KBM-7 (cell line): Measurements from ENCODE around the gene CLDN9.

ENCODE experiments used
- DNase-seq: peaks from one replicate; pipeline ENCODE4 v3.0.0-alpha.2; 2015
- in situ Hi-C: fragments of 300-500 bp; cut with MboI; formaldehyde crosslinking; loops from 2 replicates; pipeline ENCODE4 v1.14.3; 2020; ENCODE audit warnings: low sequenced_read_pairs, low pct_unique_long_range_greater_than_20kb, mixed read lengths

The CLDN9 gene

DNA sequence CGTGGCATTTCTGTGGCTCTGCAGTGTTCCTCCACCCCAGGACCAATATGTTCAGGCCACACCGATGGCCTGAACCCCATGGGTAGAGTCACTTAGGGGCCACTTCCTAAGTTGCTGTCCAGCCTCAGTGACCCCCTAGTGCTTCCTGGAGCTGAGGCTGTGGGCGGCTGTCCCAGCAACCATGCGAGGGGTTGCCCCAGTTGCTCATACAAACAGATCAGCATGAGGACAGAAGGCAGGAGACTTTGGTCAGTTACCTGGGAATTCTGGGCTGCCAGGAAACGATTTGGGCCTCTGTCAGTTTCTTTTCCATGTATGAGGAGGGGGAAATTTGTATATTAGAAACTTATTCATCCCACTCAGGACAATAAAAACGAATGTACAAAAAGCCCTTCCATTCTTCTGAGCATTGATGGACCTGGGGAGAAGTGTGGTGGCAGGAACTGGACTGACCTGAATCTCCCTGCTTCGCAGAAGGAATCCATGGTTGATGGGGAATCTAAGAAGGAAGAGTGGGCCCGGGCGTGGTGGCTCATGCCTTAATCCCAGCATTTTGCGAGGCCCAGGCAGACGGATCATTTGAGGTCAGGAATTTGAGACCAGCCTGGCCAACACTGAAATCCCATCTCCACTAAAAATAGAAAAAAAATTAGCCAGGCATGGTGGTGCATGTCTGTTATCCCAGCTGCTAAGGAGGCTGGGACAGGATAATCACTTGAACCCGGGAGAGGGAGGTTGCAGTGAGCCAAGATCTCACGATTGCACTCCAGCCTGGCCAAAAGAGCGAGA lies 47.8 kb downstream of the CLDN9 start:
- in situ Hi-C loops, result no loop called here
- DNase-seq, result no peak

DNA sequence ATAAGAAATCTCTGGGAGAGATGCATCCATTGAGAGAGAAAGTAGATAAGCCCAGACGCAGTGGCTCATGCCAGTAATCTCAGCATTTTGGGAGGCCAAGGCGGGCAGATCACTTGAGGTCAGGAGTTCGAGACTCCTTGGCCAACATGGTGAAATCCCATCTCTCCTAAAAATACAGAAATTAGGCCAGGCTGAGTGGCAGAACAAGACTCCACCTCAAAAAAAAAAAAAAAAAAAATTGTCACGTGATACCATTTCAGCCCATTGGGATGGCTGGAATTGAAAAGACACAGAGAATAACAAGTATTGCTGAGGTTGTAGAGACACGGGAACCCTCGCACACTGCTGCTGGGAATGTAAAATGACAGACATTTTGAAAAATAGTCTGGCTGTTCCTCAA lies 49.8 kb downstream of the CLDN9 start:
- in situ Hi-C loops, result no loop called here
- DNase-seq, result no peak

DNA sequence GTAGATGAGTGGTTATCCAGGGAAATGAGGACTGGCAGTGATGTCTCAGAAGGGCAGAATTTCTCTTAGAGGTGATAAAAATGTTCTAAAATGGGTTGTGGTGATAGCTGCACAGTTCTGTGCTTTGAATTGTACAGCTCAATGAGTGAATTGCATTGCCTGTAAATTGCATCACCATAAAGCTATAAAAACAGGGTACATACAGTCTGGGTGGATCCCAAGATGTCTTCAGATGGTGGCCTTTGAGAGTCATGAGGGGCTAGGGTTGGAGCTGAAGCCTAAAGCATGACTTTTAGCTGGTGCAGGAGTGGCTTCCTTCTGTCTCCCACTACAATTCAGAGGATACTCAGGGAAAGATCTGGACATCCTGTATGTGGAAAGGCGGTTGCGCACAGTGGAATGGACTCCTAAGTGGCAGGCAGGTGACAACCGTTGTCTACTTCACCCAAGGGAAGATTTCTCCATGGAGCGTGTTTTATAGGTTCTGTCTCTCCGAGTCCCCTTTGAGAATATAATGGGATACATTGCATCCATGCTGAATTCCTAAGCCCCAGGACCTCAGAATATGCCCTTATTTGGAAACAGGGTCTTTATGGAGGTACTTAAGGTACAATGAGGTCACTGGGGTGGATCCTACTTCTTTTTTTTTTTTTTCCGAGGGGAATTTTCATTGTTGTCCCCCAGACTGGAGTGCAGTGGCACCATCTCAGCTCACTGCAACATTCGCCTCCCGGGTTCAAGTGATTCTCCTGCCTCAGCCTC lies 51.1 kb downstream of the CLDN9 start:
- DNase-seq, result no peak
- in situ Hi-C loops, result no loop called here
